ENCODE data around the gene ZDHHC14. TPM values are rescaled to one million over a fixed set of nuclear protein-coding genes. Genes with fewer than 3 reads are reported as not detected.

Gene ZDHHC14
- total and polyA plus RNA-seq, 2 experiments from 2014 or later: 3.0 to 7.4 TPM

GRCh38 chr6:157644043-157644810, 263.2 kb downstream of the ZDHHC14 start:
- Histone ChIP-seq H3K36me3 (ENCODE audit: insufficient read depth) (no peaks in the 10 kb centered on the region), H3K4me3 (no peak overlapping the region), H3K27ac (ENCODE audit: low read depth) (no peak overlapping the region), H3K79me2 (replicated peaks; ENCODE audit: insufficient read depth) (no peaks in the 10 kb centered on the region), H3K4me2 (no peak overlapping the region), H3F3A (replicated peaks; ENCODE audit: low read depth) (no peaks in the 10 kb centered on the region), H3K27me3 (ENCODE audit: insufficient read depth) (no peaks in the 10 kb centered on the region), H3K4me1 (ENCODE audit: insufficient read depth) (no peaks in the 10 kb centered on the region), H3K9me2 (ENCODE audit: insufficient read depth) (no peaks in the 10 kb centered on the region), H2AFZ (no peak overlapping the region), H4K20me1 (replicated peaks; ENCODE audit: insufficient read depth) (no peaks in the 10 kb centered on the region)
- Mint-ChIP-seq H3K36me3 (ENCODE audit: low read depth) (no peaks in the 10 kb centered on the region), H3K27ac (no peak overlapping the region), H3K4me1 (peaks cover 6% of the 10 kb centered on the region), H3K27me3 (ENCODE audit: insufficient read depth, low read depth, poor library complexity) (peaks cover 8% of the 10 kb centered on the region), H3K4me3 (no peak overlapping the region), H3K9me3 (no peaks in the 10 kb centered on the region)
- no peak for ATAC-seq
- DNase-seq (ENCODE audit: low spot score): no peak
- TF ChIP-seq, protein P1, sequence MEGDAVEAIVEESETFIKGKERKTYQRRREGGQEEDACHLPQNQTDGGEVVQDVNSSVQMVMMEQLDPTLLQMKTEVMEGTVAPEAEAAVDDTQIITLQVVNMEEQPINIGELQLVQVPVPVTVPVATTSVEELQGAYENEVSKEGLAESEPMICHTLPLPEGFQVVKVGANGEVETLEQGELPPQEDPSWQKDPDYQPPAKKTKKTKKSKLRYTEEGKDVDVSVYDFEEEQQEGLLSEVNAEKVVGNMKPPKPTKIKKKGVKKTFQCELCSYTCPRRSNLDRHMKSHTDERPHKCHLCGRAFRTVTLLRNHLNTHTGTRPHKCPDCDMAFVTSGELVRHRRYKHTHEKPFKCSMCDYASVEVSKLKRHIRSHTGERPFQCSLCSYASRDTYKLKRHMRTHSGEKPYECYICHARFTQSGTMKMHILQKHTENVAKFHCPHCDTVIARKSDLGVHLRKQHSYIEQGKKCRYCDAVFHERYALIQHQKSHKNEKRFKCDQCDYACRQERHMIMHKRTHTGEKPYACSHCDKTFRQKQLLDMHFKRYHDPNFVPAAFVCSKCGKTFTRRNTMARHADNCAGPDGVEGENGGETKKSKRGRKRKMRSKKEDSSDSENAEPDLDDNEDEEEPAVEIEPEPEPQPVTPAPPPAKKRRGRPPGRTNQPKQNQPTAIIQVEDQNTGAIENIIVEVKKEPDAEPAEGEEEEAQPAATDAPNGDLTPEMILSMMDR (conservative IDR thresholded peaks at IDR 0.05; ENCODE audit: low read depth in 2 of 2): peak; percentile 13 to 49; a peak in 2 of 4 replicates
- TF ChIP-seq ZNF114 (CRISPR knock-in tag; IDR thresholded peaks at IDR 0.05) (no peak), EZH2phosphoT487 (IDR thresholded peaks at IDR 0.05; ENCODE audit: unreplicated experiment) (no peak)

DNA sequence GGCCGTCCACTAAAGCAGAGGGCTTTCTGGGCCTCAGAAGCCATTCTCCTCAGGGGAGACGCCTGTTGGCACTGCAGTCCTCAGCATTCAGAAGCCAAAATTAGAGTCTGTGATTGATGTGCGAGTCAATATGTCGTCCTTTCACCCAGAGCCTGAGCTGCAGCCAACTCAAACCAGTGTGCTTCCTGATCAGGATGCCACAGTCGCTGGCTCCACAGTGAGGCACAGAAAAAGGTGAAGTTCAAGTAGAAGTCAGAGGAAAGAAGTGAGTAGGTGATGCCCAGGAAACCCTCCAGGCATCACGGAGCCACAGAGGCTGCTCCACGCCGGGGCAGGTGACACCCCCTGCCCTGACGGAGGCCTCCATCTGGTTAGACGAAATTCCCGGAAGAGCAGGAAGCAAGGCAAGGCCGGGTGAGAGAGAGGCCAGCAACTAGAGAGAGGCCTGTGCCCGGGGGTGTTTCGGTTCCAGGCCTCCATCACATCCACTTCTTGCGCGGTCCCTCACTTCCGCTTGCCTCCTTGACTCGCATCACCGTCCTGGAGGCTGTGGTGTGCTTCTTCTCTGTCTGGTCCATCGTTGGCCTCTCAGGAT, 264.3 kb downstream of the ZDHHC14 start:
- Mint-ChIP-seq H3K9me3 (no peaks in the 10 kb centered on the region), H3K4me1 (peaks cover 6% of the 10 kb centered on the region), H3K27ac (no peak overlapping the region), H3K36me3 (ENCODE audit: low read depth) (no peaks in the 10 kb centered on the region), H3K4me3 (no peak overlapping the region), H3K27me3 (ENCODE audit: insufficient read depth, low read depth, poor library complexity) (peaks cover 8% of the 10 kb centered on the region)
- Histone ChIP-seq H3K4me1 (ENCODE audit: insufficient read depth) (no peaks in the 10 kb centered on the region), H3K79me2 (replicated peaks; ENCODE audit: insufficient read depth) (no peaks in the 10 kb centered on the region), H3K27me3 (ENCODE audit: insufficient read depth) (no peaks in the 10 kb centered on the region), H2AFZ (no peak overlapping the region), H3K9me2 (ENCODE audit: insufficient read depth) (no peaks in the 10 kb centered on the region), H3K27ac (ENCODE audit: low read depth) (no peak overlapping the region), H4K20me1 (replicated peaks; ENCODE audit: insufficient read depth) (no peaks in the 10 kb centered on the region), H3F3A (replicated peaks; ENCODE audit: low read depth) (no peaks in the 10 kb centered on the region), H3K36me3 (ENCODE audit: insufficient read depth) (no peaks in the 10 kb centered on the region), H3K4me3 (no peak overlapping the region), H3K4me2 (no peak overlapping the region)
- DNase-seq (ENCODE audit: low spot score) (no peak), ATAC-seq (no peak)
- TF ChIP-seq, protein P1 (conservative IDR thresholded peaks at IDR 0.05; ENCODE audit: low read depth in 2 of 2): no peak
- no peak for TF ChIP-seq EZH2phosphoT487 (IDR thresholded peaks at IDR 0.05; ENCODE audit: unreplicated experiment)
- no peak for TF ChIP-seq ZNF331 (CRISPR knock-in tag; IDR thresholded peaks at IDR 0.05; ENCODE audit: low read depth)
- TF ChIP-seq POLR2AphosphoS5 (IDR thresholded peaks at IDR 0.05; ENCODE audit: low read depth): no peak
- TF ChIP-seq ZNF114 (CRISPR knock-in tag; IDR thresholded peaks at IDR 0.05): no peak
- no peak for TF ChIP-seq CREB1 (CRISPR knock-in tag; IDR thresholded peaks at IDR 0.05; ENCODE audit: low read depth)
- no peak for TF ChIP-seq JUNB (IDR thresholded peaks at IDR 0.05; ENCODE audit: unreplicated experiment)
- no peak for TF ChIP-seq STAT1 (IDR thresholded peaks at IDR 0.05; ENCODE audit: unreplicated experiment)
- TF ChIP-seq, protein P2, sequence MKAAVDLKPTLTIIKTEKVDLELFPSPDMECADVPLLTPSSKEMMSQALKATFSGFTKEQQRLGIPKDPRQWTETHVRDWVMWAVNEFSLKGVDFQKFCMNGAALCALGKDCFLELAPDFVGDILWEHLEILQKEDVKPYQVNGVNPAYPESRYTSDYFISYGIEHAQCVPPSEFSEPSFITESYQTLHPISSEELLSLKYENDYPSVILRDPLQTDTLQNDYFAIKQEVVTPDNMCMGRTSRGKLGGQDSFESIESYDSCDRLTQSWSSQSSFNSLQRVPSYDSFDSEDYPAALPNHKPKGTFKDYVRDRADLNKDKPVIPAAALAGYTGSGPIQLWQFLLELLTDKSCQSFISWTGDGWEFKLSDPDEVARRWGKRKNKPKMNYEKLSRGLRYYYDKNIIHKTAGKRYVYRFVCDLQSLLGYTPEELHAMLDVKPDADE (IDR thresholded peaks at IDR 0.05): no peak
